Neutrophil (primary cell): ENCODE data around the gene SH3RF1.
"Not testable (repeated sequence)": the region's sequence is repeated elsewhere in the genome, so short reads cannot be mapped to it uniquely, and the experiment has no call there.

Experiments
- H3K27ac ChIP-seq: fragments of 200-600 bp; sonication (generic); 2 replicates; pipeline ENCODE4 v1.5.1; 2016; ENCODE audit warnings: mild to moderate bottlenecking, moderate library complexity
- H3K27me3 ChIP-seq: fragments of 200-600 bp; sonication (generic); 2 replicates; pipeline ENCODE4 v1.6.0; 2016; ENCODE audit warnings: mild to moderate bottlenecking
- H3K36me3 ChIP-seq: fragments of 200-600 bp; sonication (generic); 2 replicates; pipeline ENCODE4 v1.5.1; 2017
- H3K4me1 ChIP-seq, 2 experiments: fragments of 200-600 bp in 1 of 2; sonication (generic) in 1 of 2; 1 replicate in 1 of 2; 2 replicates in 1 of 2; pipeline versions ENCODE4 v1.5.1 to v1.6.1; 2013 to 2016; ENCODE audit warnings: low read depth in 1 of 2, low read length in 1 of 2, mild to moderate bottlenecking in 1 of 2, moderate library complexity in 1 of 2; ENCODE audit not compliant: control insufficient read depth in 1 of 2, insufficient read depth in 1 of 2
- H3K4me3 ChIP-seq, 2 experiments: fragments of 200-600 bp in 1 of 2; sonication (generic) in 1 of 2; 1 replicate in 1 of 2; 2 replicates in 1 of 2; pipeline ENCODE4 v1.5.1; 2013 to 2016; ENCODE audit warnings: low read depth in 1 of 2, low read length in 1 of 2, mild to moderate bottlenecking in 1 of 2, moderate library complexity in 1 of 2
- H3K9me3 ChIP-seq: fragments of 200-600 bp; sonication (generic); 2 replicates; pipeline ENCODE4 v1.5.1; 2016
- TF ChIP-seq, protein P1 (sequence below): fragments of 200-600 bp; sonication (generic); IDR thresholded peaks from 2 replicates; pipeline ENCODE4 v1.5.1; 2016; ENCODE audit warnings: antibody characterized with exemption

Gene SH3RF1

DNA sequence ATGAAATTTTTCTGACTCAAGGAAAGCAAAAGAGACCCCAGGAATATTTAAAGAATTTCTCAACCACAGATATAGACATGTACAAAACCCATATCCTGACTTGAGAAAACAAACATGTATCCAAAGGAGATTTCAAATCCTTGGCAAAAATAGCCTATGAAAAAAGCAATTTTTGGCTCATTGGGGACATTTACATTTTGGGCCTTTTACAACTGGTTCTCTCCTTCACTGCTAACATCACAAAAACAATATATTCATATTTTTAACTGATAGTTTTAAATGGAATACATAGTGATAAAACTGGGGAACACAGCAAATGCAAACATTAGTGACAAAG, 65.0 kb downstream of the SH3RF1 start:
- Histone ChIP-seq H3K4me1 (no peaks in the 10 kb centered on the region), H3K4me3 (no peak overlapping the region), H3K27me3 (no peaks in the 10 kb centered on the region), H3K36me3 (no peaks in the 10 kb centered on the region), H3K27ac (no peak overlapping the region), H3K9me3 (no peaks in the 10 kb centered on the region)
- TF ChIP-seq, protein P1, sequence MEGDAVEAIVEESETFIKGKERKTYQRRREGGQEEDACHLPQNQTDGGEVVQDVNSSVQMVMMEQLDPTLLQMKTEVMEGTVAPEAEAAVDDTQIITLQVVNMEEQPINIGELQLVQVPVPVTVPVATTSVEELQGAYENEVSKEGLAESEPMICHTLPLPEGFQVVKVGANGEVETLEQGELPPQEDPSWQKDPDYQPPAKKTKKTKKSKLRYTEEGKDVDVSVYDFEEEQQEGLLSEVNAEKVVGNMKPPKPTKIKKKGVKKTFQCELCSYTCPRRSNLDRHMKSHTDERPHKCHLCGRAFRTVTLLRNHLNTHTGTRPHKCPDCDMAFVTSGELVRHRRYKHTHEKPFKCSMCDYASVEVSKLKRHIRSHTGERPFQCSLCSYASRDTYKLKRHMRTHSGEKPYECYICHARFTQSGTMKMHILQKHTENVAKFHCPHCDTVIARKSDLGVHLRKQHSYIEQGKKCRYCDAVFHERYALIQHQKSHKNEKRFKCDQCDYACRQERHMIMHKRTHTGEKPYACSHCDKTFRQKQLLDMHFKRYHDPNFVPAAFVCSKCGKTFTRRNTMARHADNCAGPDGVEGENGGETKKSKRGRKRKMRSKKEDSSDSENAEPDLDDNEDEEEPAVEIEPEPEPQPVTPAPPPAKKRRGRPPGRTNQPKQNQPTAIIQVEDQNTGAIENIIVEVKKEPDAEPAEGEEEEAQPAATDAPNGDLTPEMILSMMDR, result no peak

DNA sequence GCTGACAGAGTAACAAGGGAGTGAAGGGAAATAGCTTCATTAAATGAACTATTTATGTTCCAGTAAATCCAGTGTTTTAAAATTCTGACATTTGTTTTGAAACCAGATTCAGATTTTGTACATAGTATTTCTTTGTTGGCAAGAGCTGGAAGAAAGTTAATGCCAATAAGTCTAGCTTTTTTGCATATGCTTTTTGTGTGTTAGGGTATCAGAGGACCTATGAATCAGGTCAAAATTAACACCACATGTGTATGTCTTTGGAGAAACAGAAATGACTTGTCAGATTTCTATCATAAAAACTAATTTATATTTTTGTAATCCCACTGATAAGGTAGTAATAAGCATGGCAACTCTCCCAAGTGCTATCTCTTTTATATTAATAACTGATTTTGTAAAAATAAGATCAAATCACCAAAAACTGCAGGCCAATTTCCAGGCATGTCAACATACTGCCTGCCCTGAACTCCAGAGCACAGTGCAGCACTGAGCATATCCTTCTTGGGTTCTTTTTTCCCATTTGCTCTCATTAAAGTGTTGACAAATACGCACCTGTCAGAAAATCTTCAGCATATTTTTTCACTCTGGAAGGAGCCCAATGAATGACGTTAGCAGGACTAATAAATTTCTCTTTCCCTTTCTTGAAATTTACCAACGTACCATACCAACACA, 65.5 kb downstream of the SH3RF1 start:
- Histone ChIP-seq H3K36me3 (no peaks in the 10 kb centered on the region), H3K4me1 (no peaks in the 10 kb centered on the region), H3K27ac (no peak overlapping the region), H3K4me3 (no peak overlapping the region), H3K9me3 (no peaks in the 10 kb centered on the region), H3K27me3 (no peaks in the 10 kb centered on the region)
- TF ChIP-seq, protein P1, result no peak

DNA sequence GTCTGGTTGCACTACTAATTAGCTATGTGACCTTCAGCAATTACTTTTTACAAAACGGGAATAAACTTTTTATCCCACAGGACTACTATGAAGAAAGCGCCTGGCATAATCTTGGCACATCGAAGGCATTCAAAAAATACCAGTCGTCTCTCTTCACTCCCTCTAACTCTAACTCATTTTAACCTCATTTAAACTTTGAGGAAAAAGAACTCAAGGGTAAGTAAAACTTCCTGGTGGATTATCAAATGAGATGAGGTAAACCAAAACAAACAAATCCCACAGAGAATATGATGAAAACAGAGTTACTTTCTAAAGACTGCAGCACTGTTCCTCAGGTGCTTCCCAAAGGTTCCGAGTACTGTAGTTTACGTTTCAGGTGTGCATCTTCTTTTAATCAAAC, 66.9 kb downstream of the SH3RF1 start:
- H3K9me3 ChIP-seq, result no peaks in the 10 kb centered on the region
- H3K27ac ChIP-seq, result no peak overlapping the region
- no peaks in the 10 kb centered on the region for H3K27me3 ChIP-seq
- TF ChIP-seq, protein P1, result no peak
- H3K36me3 ChIP-seq, result no peaks in the 10 kb centered on the region
- H3K4me1 ChIP-seq, result no peaks in the 10 kb centered on the region
- no peak overlapping the region for H3K4me3 ChIP-seq

DNA sequence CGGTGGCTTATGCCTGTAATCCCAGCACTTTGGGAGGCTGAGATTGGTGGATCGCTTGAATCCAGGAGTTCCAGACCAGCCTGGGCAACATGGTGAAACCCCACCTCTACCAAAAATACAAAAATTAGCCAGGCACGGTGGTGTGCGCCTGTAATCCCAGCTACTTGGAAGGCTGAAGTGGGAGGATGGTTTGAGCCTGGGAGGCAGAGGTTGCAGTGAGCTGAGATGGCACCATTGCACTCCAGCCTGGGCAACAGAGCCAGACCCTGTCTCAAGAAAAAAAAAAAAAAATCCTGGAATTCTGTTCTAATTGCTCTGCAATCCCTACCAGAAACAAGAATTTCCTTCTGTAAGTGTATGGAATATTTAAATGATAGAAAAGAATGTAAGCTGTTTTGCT, 67.5 kb downstream of the SH3RF1 start:
- H3K27me3 ChIP-seq, H3K9me3 ChIP-seq, H3K27ac ChIP-seq, H3K36me3 ChIP-seq, H3K4me1 ChIP-seq, H3K4me3 ChIP-seq: not testable (repeated sequence)

DNA sequence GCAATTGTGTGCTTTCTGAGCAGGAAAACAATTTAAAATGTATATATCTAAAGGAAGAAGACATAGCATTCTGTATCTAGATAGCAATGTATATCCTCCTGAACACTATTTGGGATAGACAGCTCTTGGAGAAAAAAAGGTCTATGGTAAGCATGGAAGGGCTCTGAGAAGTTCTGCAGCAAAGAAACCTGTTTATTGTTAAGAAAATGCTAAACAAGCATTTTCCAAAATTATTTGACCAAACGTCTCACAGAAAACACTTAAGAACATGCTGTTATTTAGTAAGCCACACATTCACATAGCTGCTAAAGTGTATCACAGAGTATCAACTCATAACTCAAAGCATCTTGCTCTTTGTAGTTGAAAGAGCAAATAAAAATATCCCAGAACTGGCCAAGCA, 67.9 kb downstream of the SH3RF1 start:
- TF ChIP-seq, protein P1, result no peak
- Histone ChIP-seq H3K4me1 (no peaks in the 10 kb centered on the region), H3K36me3 (no peaks in the 10 kb centered on the region), H3K27ac (no peak overlapping the region), H3K4me3 (no peak overlapping the region), H3K27me3 (no peaks in the 10 kb centered on the region), H3K9me3 (no peaks in the 10 kb centered on the region)

DNA sequence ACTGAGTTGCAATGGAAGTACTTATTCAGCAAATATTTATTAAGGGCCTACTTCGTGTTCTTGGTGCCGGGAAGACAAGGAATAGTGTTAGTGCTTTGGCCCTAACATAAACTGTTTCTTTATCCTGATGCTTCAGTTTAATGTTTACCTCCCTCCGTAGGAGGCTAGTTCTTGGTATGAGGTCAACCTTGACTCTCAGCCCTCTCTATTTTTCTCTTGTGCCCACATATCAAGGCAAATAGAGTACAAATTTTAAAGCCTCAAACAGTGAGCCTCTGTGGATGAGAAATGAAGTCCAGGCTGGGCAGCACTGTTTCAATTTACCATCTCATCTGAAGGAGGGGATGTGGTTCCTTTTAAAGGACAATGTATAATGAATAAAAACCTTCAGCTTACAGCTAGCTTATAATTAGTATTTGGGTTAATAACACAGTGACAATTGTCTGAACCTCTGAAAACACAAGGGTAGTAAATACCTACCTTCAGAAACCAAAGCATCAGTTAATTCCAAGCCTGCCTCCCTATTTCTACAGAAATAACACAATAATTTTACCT, 68.5 kb downstream of the SH3RF1 start:
- Histone ChIP-seq H3K4me1 (no peaks in the 10 kb centered on the region), H3K4me3 (no peak overlapping the region), H3K27ac (no peak overlapping the region), H3K27me3 (no peaks in the 10 kb centered on the region), H3K36me3 (no peaks in the 10 kb centered on the region), H3K9me3 (no peaks in the 10 kb centered on the region)
- TF ChIP-seq, protein P1, result no peak
